CD4-positive, alpha-beta T cell (primary cell): ENCODE results near the gene RAD52. TPM values are rescaled to one million over a fixed set of nuclear protein-coding genes. Genes with fewer than 3 reads are reported as not detected.

Experiments used
- ATAC-seq: fragments of 200-7000 bp; cut with Tn5 transposase; one replicate; pipeline ENCODE4 v1.10.0; 2022; ENCODE audit warnings: mild to moderate bottlenecking; ENCODE audit not compliant: poor library complexity
- CTCF ChIA-PET: fragments of 350-600 bp; sonication (Branson Sonifier 250); formaldehyde crosslinking; loops from one replicate; lab custom pipeline; 2021; ENCODE audit warnings: antibody characterized with exemption, inconsistent platforms; lab: Charles Lee
- POLR2A ChIA-PET: fragments of 350-600 bp; sonication (Branson Sonifier 250); formaldehyde crosslinking; loops from one replicate; lab custom pipeline; 2021; ENCODE audit warnings: antibody characterized with exemption, inconsistent platforms; lab: Charles Lee
- DNase-seq, 14 experiments: peaks; one replicate each; pipeline ENCODE4 v3.0.0-alpha.2; 2013 to 2020; ENCODE audit warnings: mixed read lengths in 2 of 14
- H3K27ac ChIP-seq, 2 donors: one replicate each; pipeline versions ENCODE4 v1.5.1 to v1.7.0; 2013; ENCODE audit warnings: low read length in 2 of 2, low read depth in 1 of 2, mild to moderate bottlenecking in 1 of 2
- H3K27me3 ChIP-seq, 2 experiments: 1 replicate in 1 of 2; 2 replicates in 1 of 2; pipeline versions ENCODE4 v1.6.1 to v1.7.0; 2013; ENCODE audit warnings: low read length in 2 of 2, control low read depth in 1 of 2, mild to moderate bottlenecking in 1 of 2, moderate library complexity in 1 of 2; ENCODE audit not compliant: insufficient read depth in 2 of 2, control insufficient read depth in 1 of 2
- H3K36me3 ChIP-seq: one replicate; pipeline ENCODE4 v1.6.1; 2013; ENCODE audit warnings: low read length, control low read depth; ENCODE audit not compliant: insufficient read depth
- H3K4me1 ChIP-seq: one replicate; pipeline ENCODE4 v1.6.1; 2013; ENCODE audit warnings: low read length, control low read depth; ENCODE audit not compliant: insufficient read depth
- H3K4me3 ChIP-seq: one replicate; pipeline ENCODE4 v1.5.1; 2013; ENCODE audit warnings: mild to moderate bottlenecking, low read length, moderate library complexity
- H3K9me3 ChIP-seq, 2 experiments: 1 replicate in 1 of 2; 2 replicates in 1 of 2; pipeline versions ENCODE4 v1.6.1 to v1.7.0; 2013; ENCODE audit warnings: low read length in 2 of 2, mild to moderate bottlenecking in 2 of 2, control low read depth in 1 of 2, moderate library complexity in 1 of 2; ENCODE audit not compliant: control insufficient read depth in 1 of 2, insufficient read depth in 1 of 2
- H3K27ac Mint-ChIP-seq: one replicate; pipeline ENCODE4 v1.8.0; 2020; ENCODE audit warnings: mixed read lengths
- H3K27me3 Mint-ChIP-seq: one replicate; pipeline ENCODE4 v1.8.0; 2021; ENCODE audit warnings: mixed read lengths
- H3K36me3 Mint-ChIP-seq: one replicate; pipeline ENCODE4 v1.8.0; 2021; ENCODE audit warnings: low read depth, mixed read lengths
- H3K4me1 Mint-ChIP-seq: one replicate; pipeline ENCODE4 v1.8.0; 2021; ENCODE audit warnings: low read depth, mixed read lengths
- H3K4me3 Mint-ChIP-seq: one replicate; pipeline ENCODE4 v1.8.0; 2020; ENCODE audit warnings: mild to moderate bottlenecking, mixed read lengths
- H3K9me3 Mint-ChIP-seq: one replicate; pipeline ENCODE4 v1.8.0; 2020; ENCODE audit warnings: mixed read lengths
- CTCF ChIP-seq: fragments of 200-600 bp; IDR thresholded peaks from one replicate; pipeline ENCODE4 v1.8.0; 2022; ENCODE audit warnings: antibody characterized with exemption, mild to moderate bottlenecking
- intact Hi-C, 2 experiments: fragments of 100-400 bp; cut with DNase I in 1 of 2; cut with micrococcal nuclease in 1 of 2; formaldehyde crosslinking; loops; one replicate each; pipeline versions ENCODE4 v1.15.1 to v1.9.0; 2023 to 2025; cut with DNase I, micrococcal nuclease
- total RNA-seq, 174 experiments: library from RNA in 2 of 174; stranded (reverse) in 2 of 174; gene quantifications; one replicate each; pipeline ENCODE4 v1.2.3 and lab custom pipeline; 2021 to 2026

The RAD52 gene
- total RNA-seq, 2 experiments from 2014 or later, result 7.0 to 8.1 TPM

- H3K27me3 ChIP-seq, result no peaks in the 10 kb centered on the region
- H3K9me3 ChIP-seq, result no peaks in the 10 kb centered on the region
- Mint-ChIP-seq H3K27ac (no peak overlapping the region), H3K9me3 (no peaks in the 10 kb centered on the region), H3K27me3 (no peaks in the 10 kb centered on the region), H3K4me1 (peaks cover 28% of the 10 kb centered on the region), H3K4me3 (no peak overlapping the region), H3K36me3 (peaks cover 92% of the 10 kb centered on the region)
- no peak for DNase-seq
- peaks cover 10% of the 10 kb centered on the region for H3K4me1 ChIP-seq
- CTCF ChIA-PET, result no interaction called here
- no peak for ATAC-seq
- POLR2A ChIA-PET, result no interaction called here
- peaks cover 96% of the 10 kb centered on the region for H3K36me3 ChIP-seq
- intact Hi-C loops, result no loop called here
- no peak overlapping the region for H3K27ac ChIP-seq
- no peak overlapping the region for H3K4me3 ChIP-seq
- TF ChIP-seq CTCF, result no peak
Measured at GRCh38 chr12:912466-913235, 36.8 kb downstream of the RAD52 start.

GRCh38 chr12:911191-911826 is 38.2 kb downstream of the RAD52 start:
- Histone ChIP-seq H3K36me3 (peaks cover 96% of the 10 kb centered on the region), H3K4me1 (peaks cover 8% of the 10 kb centered on the region), H3K27ac (no peak overlapping the region), H3K9me3 (no peaks in the 10 kb centered on the region), H3K27me3 (no peaks in the 10 kb centered on the region), H3K4me3 (no peak overlapping the region)
- Mint-ChIP-seq H3K27me3 (no peaks in the 10 kb centered on the region), H3K4me3 (no peak overlapping the region), H3K9me3 (no peaks in the 10 kb centered on the region), H3K4me1 (peaks cover 24% of the 10 kb centered on the region), H3K27ac (peak overlapping the region; percentile 1), H3K36me3 (peaks cover 93% of the 10 kb centered on the region)
- DNase-seq (no peak), ATAC-seq (no peak)
- intact Hi-C loops, result no loop called here
- no peak for TF ChIP-seq CTCF
- ChIA-PET CTCF (interaction anchor here (0.6 kb wide), 1 partner anchor 189 kb away, joined by 3 read pairs; no protein-coding TSS in a partner anchor), POLR2A (no interaction called here)

GRCh38 chr12:910416-910815 is 39.1 kb downstream of the RAD52 start:
- Mint-ChIP-seq H3K27ac (peak overlapping the region; percentile 1), H3K4me1 (peaks cover 29% of the 10 kb centered on the region), H3K9me3 (no peaks in the 10 kb centered on the region), H3K27me3 (no peaks in the 10 kb centered on the region), H3K36me3 (peaks cover 94% of the 10 kb centered on the region), H3K4me3 (no peak overlapping the region)
- Histone ChIP-seq H3K27ac (no peak overlapping the region), H3K4me3 (no peak overlapping the region), H3K36me3 (peaks cover 97% of the 10 kb centered on the region), H3K27me3 (no peaks in the 10 kb centered on the region), H3K4me1 (peaks cover 8% of the 10 kb centered on the region), H3K9me3 (no peaks in the 10 kb centered on the region)
- ChIA-PET CTCF (no interaction called here), POLR2A (no interaction called here)
- no peak for DNase-seq
- no peak for TF ChIP-seq CTCF
- ATAC-seq, result no peak
- intact Hi-C loops, result no loop called here
